SJCRH30 (cell line): ENCODE measurements around the gene PTK7. TPM values are rescaled to one million over a fixed set of nuclear protein-coding genes. Genes with fewer than 3 reads are reported as not detected.
"Not testable (repeated sequence)": the region's sequence is repeated elsewhere in the genome, so short reads cannot be mapped to it uniquely, and the experiment has no call there.

Experiments used
- DNase-seq, 2 experiments: peaks; one replicate each; pipeline ENCODE4 v3.0.0-alpha.2; 2015 to 2020
- H3K27ac ChIP-seq: fragments of 250-450 bp; sonication (Bioruptor Pico); 2 replicates; pipeline ENCODE4 v1.5.1; 2020; ENCODE audit warnings: mild to moderate bottlenecking, moderate library complexity
- H3K27me3 ChIP-seq: fragments of 250-450 bp; sonication (Bioruptor Pico); 2 replicates; pipeline ENCODE4 v1.5.1; 2020; ENCODE audit warnings: mild to moderate bottlenecking, moderate library complexity
- H3K36me3 ChIP-seq: fragments of 250-450 bp; sonication (Bioruptor Pico); 2 replicates; pipeline ENCODE4 v1.5.1; 2020; ENCODE audit warnings: mild to moderate bottlenecking, moderate library complexity
- H3K4me1 ChIP-seq: fragments of 250-450 bp; sonication (Bioruptor Pico); 2 replicates; pipeline ENCODE4 v1.5.1; 2020; ENCODE audit warnings: mild to moderate bottlenecking, moderate library complexity
- H3K4me3 ChIP-seq: fragments of 250-450 bp; sonication (Bioruptor Pico); 2 replicates; pipeline ENCODE4 v1.5.1; 2020; ENCODE audit warnings: mild to moderate bottlenecking, moderate library complexity
- H3K9me3 ChIP-seq: fragments of 250-450 bp; sonication (Bioruptor Pico); replicated peaks from 2 replicates; pipeline ENCODE4 v1.5.1; 2020; ENCODE audit warnings: mild to moderate bottlenecking, moderate library complexity
- total RNA-seq: library from RNA; depleted of rRNA; stranded (reverse); fragments of >200 nt; shearing (Covaris generic); gene quantifications from 2 replicates; pipeline ENCODE4 v1.2.3, GENCODE V29; 2014

The PTK7 gene
- total RNA-seq, 1 experiment from 2014 or later = 88.3 TPM

- H3K4me1 ChIP-seq = peaks cover 28% of the 10 kb centered on the region
- no peak overlapping the region for H3K27ac ChIP-seq
Measured at GRCh38 chr6:43127877-43128276, 51.8 kb downstream of the PTK7 start.

GRCh38 chr6:43128926-43129325 is 52.8 kb downstream of the PTK7 start:
- no peak overlapping the region for H3K27ac ChIP-seq
- 0 out of 2 replicates have a peak, but pooled peaks cover 4% of the 10 kb centered on the region for H3K36me3 ChIP-seq
- peaks cover 21% of the 10 kb centered on the region for H3K4me1 ChIP-seq
- no peaks in the 10 kb centered on the region for H3K9me3 ChIP-seq
- DNase-seq = no peak
- no peaks in the 10 kb centered on the region for H3K27me3 ChIP-seq
- H3K4me3 ChIP-seq = no peak overlapping the region

More at GRCh38 chr6:43127877-43128276, 51.8 kb downstream of the PTK7 start:
- Histone ChIP-seq H3K27me3 (no peaks in the 10 kb centered on the region), H3K36me3 (0 out of 2 replicates have a peak, but pooled peaks cover 4% of the 10 kb centered on the region), H3K9me3 (no peaks in the 10 kb centered on the region), H3K4me3 (no peak overlapping the region)
- DNase-seq = no peak

GRCh38 chr6:43129434-43130194 is 53.5 kb downstream of the PTK7 start:
- H3K27ac ChIP-seq = no peak overlapping the region
- peaks cover 14% of the 10 kb centered on the region for H3K4me1 ChIP-seq
- peak; percentile 23 to 40 for DNase-seq
- no peak overlapping the region for H3K4me3 ChIP-seq
- no peaks in the 10 kb centered on the region for H3K9me3 ChIP-seq
- H3K36me3 ChIP-seq = 0 out of 2 replicates have a peak, but pooled peaks cover 4% of the 10 kb centered on the region
- H3K27me3 ChIP-seq = no peaks in the 10 kb centered on the region

- no peak overlapping the region for H3K4me3 ChIP-seq
- H3K4me1 ChIP-seq = peaks cover 10% of the 10 kb centered on the region
- no peak for DNase-seq
- H3K36me3 ChIP-seq = 0 out of 2 replicates have a peak, but pooled peaks cover 4% of the 10 kb centered on the region
- no peak overlapping the region for H3K27ac ChIP-seq
- H3K27me3 ChIP-seq = no peaks in the 10 kb centered on the region
- no peaks in the 10 kb centered on the region for H3K9me3 ChIP-seq
Measured at GRCh38 chr6:43130429-43130828, 54.3 kb downstream of the PTK7 start.

GRCh38 chr6:43131379-43131778 is 55.3 kb downstream of the PTK7 start:
- H3K27me3 ChIP-seq = not testable (repeated sequence)

GRCh38 chr6:43138267-43138666 is 62.2 kb downstream of the PTK7 start:
- Histone ChIP-seq H3K27me3 (no peaks in the 10 kb centered on the region), H3K36me3 (no peaks in the 10 kb centered on the region), H3K27ac (no peak overlapping the region), H3K4me1 (peaks cover 10% of the 10 kb centered on the region), H3K9me3 (no peaks in the 10 kb centered on the region), H3K4me3 (no peak overlapping the region)
- no peak for DNase-seq

More at GRCh38 chr6:43131379-43131778, 55.3 kb downstream of the PTK7 start:
- H3K4me3 ChIP-seq, DNase-seq, H3K27ac ChIP-seq, H3K9me3 ChIP-seq, H3K36me3 ChIP-seq, H3K4me1 ChIP-seq: not testable (repeated sequence)

GRCh38 chr6:43139973-43140372 is 63.9 kb downstream of the PTK7 start:
- H3K27me3 ChIP-seq, H3K9me3 ChIP-seq, DNase-seq, H3K4me3 ChIP-seq, H3K36me3 ChIP-seq, H3K27ac ChIP-seq: not testable (repeated sequence)
- H3K4me1 ChIP-seq = peaks cover 11% of the 10 kb centered on the region

GRCh38 chr6:43141644-43142043 is 65.5 kb downstream of the PTK7 start:
- H3K4me3 ChIP-seq = no peak overlapping the region
- H3K36me3 ChIP-seq = 0 out of 2 replicates have a peak, but pooled peaks cover 3% of the 10 kb centered on the region
- no peaks in the 10 kb centered on the region for H3K27me3 ChIP-seq
- H3K27ac ChIP-seq = no peak overlapping the region
- H3K9me3 ChIP-seq = no peaks in the 10 kb centered on the region
- no peak for DNase-seq
- peaks cover 11% of the 10 kb centered on the region for H3K4me1 ChIP-seq

- no peaks in the 10 kb centered on the region for H3K9me3 ChIP-seq
- no peak overlapping the region for H3K4me3 ChIP-seq
- DNase-seq = no peak
- no peaks in the 10 kb centered on the region for H3K27me3 ChIP-seq
- peaks cover 11% of the 10 kb centered on the region for H3K4me1 ChIP-seq
- no peak overlapping the region for H3K27ac ChIP-seq
- 0 out of 2 replicates have a peak, but pooled peaks cover 3% of the 10 kb centered on the region for H3K36me3 ChIP-seq
Measured at GRCh38 chr6:43142101-43142500, 66.0 kb downstream of the PTK7 start.

- Histone ChIP-seq H3K27ac (no peak overlapping the region), H3K4me1 (peaks cover 11% of the 10 kb centered on the region), H3K27me3 (no peaks in the 10 kb centered on the region), H3K4me3 (no peak overlapping the region), H3K36me3 (0 out of 2 replicates have a peak, but pooled peaks cover 3% of the 10 kb centered on the region), H3K9me3 (no peaks in the 10 kb centered on the region)
- peak; percentile 91 to 92 for DNase-seq
Measured at GRCh38 chr6:43143235-43144128, 67.4 kb downstream of the PTK7 start.

GRCh38 chr6:43144879-43145278 is 68.8 kb downstream of the PTK7 start:
- Histone ChIP-seq H3K4me3 (no peak overlapping the region), H3K4me1 (peaks cover 11% of the 10 kb centered on the region), H3K27me3 (no peaks in the 10 kb centered on the region), H3K9me3 (no peaks in the 10 kb centered on the region), H3K36me3 (0 out of 2 replicates have a peak, but pooled peaks cover 3% of the 10 kb centered on the region), H3K27ac (no peak overlapping the region)
- no peak for DNase-seq

- no peaks in the 10 kb centered on the region for H3K9me3 ChIP-seq
- DNase-seq = no peak
- H3K27ac ChIP-seq = no peak overlapping the region
- no peak overlapping the region for H3K4me3 ChIP-seq
- peaks cover 11% of the 10 kb centered on the region for H3K4me1 ChIP-seq
- no peaks in the 10 kb centered on the region for H3K27me3 ChIP-seq
- H3K36me3 ChIP-seq = 0 out of 2 replicates have a peak, but pooled peaks cover 3% of the 10 kb centered on the region
Measured at GRCh38 chr6:43146261-43146660, 70.1 kb downstream of the PTK7 start.

- Histone ChIP-seq H3K27ac (no peak overlapping the region), H3K36me3 (0 out of 2 replicates have a peak, but pooled peaks cover 3% of the 10 kb centered on the region), H3K9me3 (no peaks in the 10 kb centered on the region), H3K27me3 (no peaks in the 10 kb centered on the region), H3K4me3 (no peak overlapping the region), H3K4me1 (peaks cover 11% of the 10 kb centered on the region)
- DNase-seq = no peak
Measured at GRCh38 chr6:43146709-43147688, 70.9 kb downstream of the PTK7 start.
